ENCODE data around the gene PGLYRP2. TPM values are rescaled to one million over a fixed set of nuclear protein-coding genes. Genes with fewer than 3 reads are reported as not detected.

The PGLYRP2 gene
- total and polyA plus RNA-seq, 2 of the 13 experiments (the other 11 are each of a cell fraction or from before 2014, with no cell fraction given) = 0.04 to 1.0 TPM

GRCh38 chr19:15468675-15469512, 10.4 kb downstream of the PGLYRP2 start (continued):
- TF ChIP-seq KIAA2018 (CRISPR knock-in tag; IDR thresholded peaks at IDR 0.05; ENCODE audit: borderline replicate concordance) = no peak
- peak; percentile 38; the same call in 1 of the 2 replicates for TF ChIP-seq NCOA2 (CRISPR knock-in tag; IDR thresholded peaks at IDR 0.05)
- TF ChIP-seq, protein P1, sequence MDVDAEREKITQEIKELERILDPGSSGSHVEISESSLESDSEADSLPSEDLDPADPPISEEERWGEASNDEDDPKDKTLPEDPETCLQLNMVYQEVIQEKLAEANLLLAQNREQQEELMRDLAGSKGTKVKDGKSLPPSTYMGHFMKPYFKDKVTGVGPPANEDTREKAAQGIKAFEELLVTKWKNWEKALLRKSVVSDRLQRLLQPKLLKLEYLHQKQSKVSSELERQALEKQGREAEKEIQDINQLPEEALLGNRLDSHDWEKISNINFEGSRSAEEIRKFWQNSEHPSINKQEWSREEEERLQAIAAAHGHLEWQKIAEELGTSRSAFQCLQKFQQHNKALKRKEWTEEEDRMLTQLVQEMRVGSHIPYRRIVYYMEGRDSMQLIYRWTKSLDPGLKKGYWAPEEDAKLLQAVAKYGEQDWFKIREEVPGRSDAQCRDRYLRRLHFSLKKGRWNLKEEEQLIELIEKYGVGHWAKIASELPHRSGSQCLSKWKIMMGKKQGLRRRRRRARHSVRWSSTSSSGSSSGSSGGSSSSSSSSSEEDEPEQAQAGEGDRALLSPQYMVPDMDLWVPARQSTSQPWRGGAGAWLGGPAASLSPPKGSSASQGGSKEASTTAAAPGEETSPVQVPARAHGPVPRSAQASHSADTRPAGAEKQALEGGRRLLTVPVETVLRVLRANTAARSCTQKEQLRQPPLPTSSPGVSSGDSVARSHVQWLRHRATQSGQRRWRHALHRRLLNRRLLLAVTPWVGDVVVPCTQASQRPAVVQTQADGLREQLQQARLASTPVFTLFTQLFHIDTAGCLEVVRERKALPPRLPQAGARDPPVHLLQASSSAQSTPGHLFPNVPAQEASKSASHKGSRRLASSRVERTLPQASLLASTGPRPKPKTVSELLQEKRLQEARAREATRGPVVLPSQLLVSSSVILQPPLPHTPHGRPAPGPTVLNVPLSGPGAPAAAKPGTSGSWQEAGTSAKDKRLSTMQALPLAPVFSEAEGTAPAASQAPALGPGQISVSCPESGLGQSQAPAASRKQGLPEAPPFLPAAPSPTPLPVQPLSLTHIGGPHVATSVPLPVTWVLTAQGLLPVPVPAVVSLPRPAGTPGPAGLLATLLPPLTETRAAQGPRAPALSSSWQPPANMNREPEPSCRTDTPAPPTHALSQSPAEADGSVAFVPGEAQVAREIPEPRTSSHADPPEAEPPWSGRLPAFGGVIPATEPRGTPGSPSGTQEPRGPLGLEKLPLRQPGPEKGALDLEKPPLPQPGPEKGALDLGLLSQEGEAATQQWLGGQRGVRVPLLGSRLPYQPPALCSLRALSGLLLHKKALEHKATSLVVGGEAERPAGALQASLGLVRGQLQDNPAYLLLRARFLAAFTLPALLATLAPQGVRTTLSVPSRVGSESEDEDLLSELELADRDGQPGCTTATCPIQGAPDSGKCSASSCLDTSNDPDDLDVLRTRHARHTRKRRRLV (CRISPR knock-in tag; IDR thresholded peaks at IDR 0.05) = no peak
- no peak for TF ChIP-seq ZNF720 (CRISPR knock-in tag; IDR thresholded peaks at IDR 0.05)
- TF ChIP-seq, protein P2, sequence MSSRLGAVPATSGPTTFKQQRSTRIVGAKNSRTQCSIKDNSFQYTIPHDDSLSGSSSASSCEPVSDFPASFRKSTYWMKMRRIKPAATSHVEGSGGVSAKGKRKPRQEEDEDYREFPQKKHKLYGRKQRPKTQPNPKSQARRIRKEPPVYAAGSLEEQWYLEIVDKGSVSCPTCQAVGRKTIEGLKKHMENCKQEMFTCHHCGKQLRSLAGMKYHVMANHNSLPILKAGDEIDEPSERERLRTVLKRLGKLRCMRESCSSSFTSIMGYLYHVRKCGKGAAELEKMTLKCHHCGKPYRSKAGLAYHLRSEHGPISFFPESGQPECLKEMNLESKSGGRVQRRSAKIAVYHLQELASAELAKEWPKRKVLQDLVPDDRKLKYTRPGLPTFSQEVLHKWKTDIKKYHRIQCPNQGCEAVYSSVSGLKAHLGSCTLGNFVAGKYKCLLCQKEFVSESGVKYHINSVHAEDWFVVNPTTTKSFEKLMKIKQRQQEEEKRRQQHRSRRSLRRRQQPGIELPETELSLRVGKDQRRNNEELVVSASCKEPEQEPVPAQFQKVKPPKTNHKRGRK (CRISPR knock-in tag; IDR thresholded peaks at IDR 0.05) = no peak
- no peak for TF ChIP-seq ZNF576 (CRISPR knock-in tag; IDR thresholded peaks at IDR 0.05)
- peak; percentile 81 for TF ChIP-seq ZMYM2 (CRISPR knock-in tag; IDR thresholded peaks at IDR 0.05)
- TF ChIP-seq NFRKB (IDR thresholded peaks at IDR 0.05) = no peak
- no peak for TF ChIP-seq ZFP36L1 (CRISPR knock-in tag; IDR thresholded peaks at IDR 0.05)
- TF ChIP-seq ZNF292 (CRISPR knock-in tag; IDR thresholded peaks at IDR 0.05; ENCODE audit: borderline replicate concordance, low read depth) = no peak
- TF ChIP-seq MAFG (CRISPR knock-in tag; IDR thresholded peaks at IDR 0.05) = no peak
- no peak for TF ChIP-seq ZFYVE20 (CRISPR knock-in tag; IDR thresholded peaks at IDR 0.05; ENCODE audit: borderline replicate concordance, low read depth)
